GM21786 (cell line): ENCODE results near the gene HMGXB3.
"Not testable (repeated sequence)": the region's sequence is repeated elsewhere in the genome, so short reads cannot be mapped to it uniquely, and the experiment has no call there.

Experiments used
- ATAC-seq: cut with Tn5 transposase; IDR thresholded peaks from one replicate; pipeline ENCODE4 v1.9.1; 2021; ENCODE audit not compliant: unreplicated experiment

Gene HMGXB3

DNA sequence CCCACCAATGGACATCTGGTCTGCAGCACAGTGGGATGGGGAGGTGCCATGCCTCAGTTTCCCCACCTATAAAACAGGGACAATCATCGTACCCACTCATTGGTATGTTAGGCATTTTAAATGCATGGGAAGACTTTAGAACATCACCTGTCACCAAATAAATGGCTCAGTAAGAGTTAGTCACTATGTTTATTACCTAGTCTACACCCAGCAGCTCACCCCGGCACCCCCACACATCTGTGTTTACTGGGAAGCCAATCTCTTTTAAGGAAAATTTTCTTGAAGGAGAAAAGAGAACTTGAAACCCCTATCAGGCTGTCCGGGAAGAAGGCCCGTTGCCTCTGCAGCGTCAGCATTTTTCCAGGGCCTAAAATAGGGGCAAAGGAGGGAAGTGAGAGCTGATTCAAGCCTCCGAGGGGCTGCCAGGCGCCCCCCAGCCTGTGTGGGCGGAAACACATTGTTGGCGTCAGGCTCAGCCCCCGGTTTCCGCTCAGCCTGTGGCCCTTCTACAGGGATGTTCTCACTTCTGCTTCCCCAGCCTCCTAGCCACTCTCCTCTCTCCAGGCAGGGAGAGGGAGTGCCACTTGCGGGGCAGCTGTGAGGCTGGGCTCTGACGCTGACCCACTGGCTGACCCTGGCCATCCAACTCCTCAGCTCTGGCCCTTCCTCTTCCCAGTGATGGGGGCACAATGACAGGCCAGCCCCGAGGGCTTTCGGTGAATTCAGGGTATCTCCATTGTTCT is 81.2 kb downstream of the HMGXB3 start:
- peak; percentile 94 for ATAC-seq

DNA sequence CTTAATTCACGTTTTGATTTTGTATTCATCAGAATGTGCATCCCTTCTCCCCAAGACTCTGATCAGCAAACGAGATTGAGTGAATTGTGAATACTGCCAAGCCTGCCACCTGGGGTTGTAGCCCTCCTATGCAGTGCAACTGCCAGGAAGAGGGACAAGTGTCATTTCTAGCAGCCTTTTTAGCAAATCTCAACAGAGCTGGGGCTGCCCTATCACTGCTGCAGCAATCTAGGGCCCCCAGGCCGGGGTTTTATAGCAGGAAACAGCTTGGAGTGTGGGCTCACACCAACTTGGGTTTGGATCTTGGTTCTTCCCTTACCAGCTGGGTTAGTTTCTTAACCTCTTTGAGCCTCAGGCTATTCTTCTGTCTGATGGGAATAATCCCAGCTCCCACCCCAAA is 81.8 kb downstream of the HMGXB3 start:
- peak; percentile 16 for ATAC-seq

DNA sequence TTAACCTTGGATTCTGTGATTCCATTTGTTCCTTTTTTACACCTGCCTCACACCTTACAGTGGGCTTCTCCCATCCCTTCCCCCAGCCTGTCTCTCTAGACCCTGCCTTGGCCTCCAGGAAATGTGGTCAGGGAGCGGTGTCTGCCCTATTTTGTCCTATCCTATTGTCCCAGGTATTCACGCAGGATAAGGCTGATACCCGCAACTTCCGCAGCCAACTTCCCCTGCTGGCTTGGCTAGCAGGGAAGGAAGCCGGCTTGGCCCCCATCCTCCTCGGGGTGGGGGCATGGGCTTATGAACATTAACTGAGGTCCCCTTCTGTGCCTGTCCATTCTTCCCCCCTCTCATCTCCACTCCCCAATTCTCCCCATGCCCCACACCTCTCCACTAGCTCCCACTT is 82.3 kb downstream of the HMGXB3 start:
- no peak for ATAC-seq

DNA sequence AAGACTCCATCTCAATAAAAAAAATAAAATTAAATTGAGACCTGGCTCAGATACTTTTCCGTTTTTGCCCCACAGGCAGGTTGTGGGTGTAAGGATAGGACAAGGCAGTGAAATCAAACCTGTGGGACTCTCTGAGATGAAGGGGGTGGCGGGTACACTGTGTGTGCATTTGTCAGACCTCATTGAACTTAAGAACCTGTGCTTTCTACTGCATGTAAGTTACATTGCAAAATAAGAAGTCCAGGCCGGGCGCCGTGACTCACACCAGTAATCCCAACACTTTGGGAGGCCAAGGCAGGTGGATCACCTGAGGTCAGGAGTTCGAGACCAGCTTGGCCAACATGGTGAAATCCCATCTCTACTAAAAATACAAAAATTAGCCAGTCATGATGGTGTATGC is 84.2 kb downstream of the HMGXB3 start:
- ATAC-seq, result not testable (repeated sequence)

DNA sequence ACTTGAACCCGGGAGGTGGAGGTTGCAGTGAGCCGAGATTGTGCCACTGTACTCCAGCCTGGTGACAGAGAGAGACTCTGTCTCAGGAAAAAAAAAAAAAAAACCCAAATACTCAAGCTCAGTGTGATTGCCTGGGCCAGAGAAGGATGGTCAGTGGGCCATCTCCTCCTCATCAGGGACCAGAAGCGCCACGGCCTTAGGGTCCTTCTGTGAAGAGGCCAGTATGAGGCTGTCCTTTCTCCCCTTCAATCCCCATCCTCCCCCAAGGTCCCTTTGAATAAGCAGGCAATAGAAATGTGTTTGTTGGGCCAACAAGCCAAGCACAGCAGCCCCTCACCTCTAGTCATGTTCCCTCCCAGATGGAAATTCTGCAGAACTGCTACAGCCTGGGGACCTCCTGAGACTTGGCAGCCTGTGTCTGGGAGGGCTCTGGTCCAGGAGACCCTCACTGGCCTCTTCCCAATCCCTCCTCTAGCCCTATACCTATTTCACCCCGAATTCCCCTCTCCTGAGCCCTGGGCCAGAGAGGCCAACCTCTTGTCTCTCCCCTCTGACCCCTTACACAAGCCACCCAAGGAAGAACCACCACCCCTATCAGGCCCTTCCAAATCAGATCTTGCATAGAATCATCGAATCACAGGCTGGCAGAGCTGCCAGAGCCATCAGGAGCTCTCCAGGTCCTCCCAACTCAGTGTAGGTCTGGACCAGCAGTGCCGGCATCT is 84.8 kb downstream of the HMGXB3 start:
- no peak for ATAC-seq

DNA sequence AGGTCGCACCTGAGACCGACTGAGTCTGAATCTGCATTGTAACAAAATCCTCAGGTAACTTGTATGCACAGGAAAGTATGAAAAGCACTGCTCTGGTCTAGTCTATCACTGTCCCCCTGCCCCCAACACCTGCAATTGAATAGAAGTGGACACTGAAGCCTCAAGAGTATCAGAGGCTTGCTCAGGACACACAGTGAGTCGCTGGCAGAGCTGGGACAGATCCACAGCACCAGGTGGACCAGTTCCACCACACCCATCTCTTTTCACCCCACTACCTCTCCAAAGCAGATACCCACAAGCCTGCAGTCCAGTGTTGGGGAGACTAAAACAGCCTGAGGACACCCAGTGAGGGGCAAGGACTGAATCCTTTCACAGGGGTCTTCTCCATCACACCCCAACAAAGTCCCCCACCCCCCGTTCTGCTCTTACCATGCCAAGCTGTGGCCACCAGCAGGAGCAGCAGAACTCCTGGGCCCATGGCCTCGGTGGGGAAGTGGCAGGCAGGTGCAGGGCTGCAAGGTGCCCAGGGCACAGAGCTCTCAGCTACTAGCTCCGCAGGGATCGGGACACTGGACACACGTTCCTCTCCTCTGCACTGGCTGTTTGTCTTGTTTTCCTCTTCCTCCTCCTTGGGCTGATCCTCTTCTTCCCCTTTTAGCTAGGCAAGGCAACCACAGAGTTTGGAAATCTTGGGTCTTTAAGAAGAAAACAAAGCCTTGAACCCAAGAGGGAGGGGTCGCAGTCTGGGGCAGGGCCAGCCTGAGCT is 85.6 kb downstream of the HMGXB3 start, which contains the start of gene CSF1R:
CSF1R (minus strand) TSS at position 605 of the 766 bp plus-strand sequence; CDS start at position 478, 127 bp downstream.
- ATAC-seq, result no peak

DNA sequence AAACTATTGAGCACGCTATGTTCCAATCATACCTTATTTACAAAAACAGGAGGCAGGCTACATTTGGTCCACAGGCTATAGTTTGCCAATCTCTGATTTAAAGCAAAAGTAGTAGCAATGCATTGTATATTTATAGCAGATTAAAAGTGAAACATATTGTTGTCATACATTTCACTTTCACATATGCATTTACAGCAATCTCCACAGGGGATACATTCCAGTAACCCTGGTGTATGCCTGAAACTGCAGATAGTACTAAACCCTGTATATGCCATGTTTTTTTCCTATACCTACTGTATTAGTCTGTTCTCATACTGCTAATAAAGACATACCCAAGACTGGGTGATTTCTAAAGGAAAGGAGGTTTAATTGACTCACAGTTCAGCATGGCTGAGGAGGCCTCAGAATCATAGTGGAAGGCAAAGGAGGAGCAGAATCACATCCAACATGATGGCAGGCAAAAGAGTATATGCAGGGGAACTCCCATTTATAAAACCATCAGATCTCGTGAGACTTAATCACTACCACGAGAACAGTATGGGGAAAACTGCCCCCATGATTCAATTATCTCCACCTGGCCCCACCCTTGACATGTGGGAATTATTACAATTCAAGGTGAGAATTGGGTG is 91.7 kb downstream of the HMGXB3 start:
- ATAC-seq, result peak; percentile 96

DNA sequence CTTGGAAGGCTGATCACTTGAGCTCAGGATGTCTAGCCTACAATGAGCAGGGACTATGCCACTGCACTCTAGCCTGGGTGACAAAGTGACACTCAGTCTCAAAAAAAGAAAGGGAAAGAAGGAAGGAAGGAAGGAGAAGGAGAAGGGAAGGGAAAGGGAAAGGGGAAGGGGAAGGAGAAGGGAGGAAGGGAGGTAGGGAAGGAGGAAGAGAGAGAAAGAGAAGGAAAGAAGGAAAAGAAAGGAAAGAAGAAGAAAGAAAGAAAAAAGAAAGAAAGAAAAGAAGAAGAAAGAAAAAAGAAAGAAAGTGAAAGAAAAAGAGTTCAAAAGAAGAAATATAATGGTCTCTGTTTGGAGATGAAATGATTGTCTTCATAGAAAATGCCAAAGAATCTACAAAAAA is 96.6 kb downstream of the HMGXB3 start:
- ATAC-seq, result no peak

DNA sequence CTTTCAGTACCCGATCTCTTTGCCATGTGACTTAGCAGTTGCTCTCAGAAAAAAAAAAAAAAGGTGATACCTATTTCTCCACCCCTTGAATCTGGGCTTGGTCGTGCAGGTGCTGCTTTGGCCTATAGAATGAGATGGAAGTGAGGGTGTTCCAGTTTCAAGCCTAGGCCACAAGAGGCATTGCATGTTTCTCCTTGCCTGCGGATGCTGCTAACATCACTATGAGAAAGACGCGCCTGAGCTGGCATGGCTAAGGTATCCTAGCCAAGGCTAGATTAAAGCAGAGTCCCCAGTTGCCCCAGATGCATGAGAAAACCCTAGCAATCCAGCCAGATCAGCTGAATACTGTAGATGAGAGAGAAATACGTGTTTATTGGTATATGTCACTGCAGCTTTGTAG is 100.5 kb downstream of the HMGXB3 start:
- ATAC-seq, result no peak
